WERI-Rb-1 (cell line): ENCODE measurements around the gene UBAC1.

ENCODE experiments used
- DNase-seq: peaks from one replicate; pipeline ENCODE4 v3.0.0-alpha.2; 2020
- H3K27ac ChIP-seq: fragments of 250-450 bp; sonication (Bioruptor Pico); 2 replicates; pipeline ENCODE4 v1.5.1; 2020; ENCODE audit warnings: mild to moderate bottlenecking, moderate library complexity
- H3K27me3 ChIP-seq: fragments of 250-450 bp; sonication (Bioruptor Pico); 2 replicates; pipeline ENCODE4 v1.5.1; 2021; ENCODE audit warnings: mild to moderate bottlenecking, low read depth, moderate library complexity; ENCODE audit not compliant: insufficient read depth, severe bottlenecking
- H3K36me3 ChIP-seq: fragments of 250-450 bp; sonication (Bioruptor Pico); 2 replicates; pipeline ENCODE4 v1.5.1; 2020; ENCODE audit warnings: mild to moderate bottlenecking, moderate library complexity
- H3K4me3 ChIP-seq: 2 replicates; pipeline ENCODE4 v1.5.1; 2011; ENCODE audit warnings: low read depth, mild to moderate bottlenecking, control low read depth, low read length
- H3K9me3 ChIP-seq: fragments of 250-450 bp; sonication (Bioruptor Pico); 2 replicates; pipeline ENCODE4 v1.5.1; 2021; ENCODE audit warnings: mild to moderate bottlenecking, moderate library complexity; ENCODE audit not compliant: severe bottlenecking
- TF ChIP-seq, protein P1 (sequence below): IDR thresholded peaks from 2 replicates; pipeline ENCODE4 v1.5.1; 2011; ENCODE audit warnings: low read depth, mild to moderate bottlenecking, control low read depth, inconsistent platforms, low read length

The UBAC1 gene

DNA sequence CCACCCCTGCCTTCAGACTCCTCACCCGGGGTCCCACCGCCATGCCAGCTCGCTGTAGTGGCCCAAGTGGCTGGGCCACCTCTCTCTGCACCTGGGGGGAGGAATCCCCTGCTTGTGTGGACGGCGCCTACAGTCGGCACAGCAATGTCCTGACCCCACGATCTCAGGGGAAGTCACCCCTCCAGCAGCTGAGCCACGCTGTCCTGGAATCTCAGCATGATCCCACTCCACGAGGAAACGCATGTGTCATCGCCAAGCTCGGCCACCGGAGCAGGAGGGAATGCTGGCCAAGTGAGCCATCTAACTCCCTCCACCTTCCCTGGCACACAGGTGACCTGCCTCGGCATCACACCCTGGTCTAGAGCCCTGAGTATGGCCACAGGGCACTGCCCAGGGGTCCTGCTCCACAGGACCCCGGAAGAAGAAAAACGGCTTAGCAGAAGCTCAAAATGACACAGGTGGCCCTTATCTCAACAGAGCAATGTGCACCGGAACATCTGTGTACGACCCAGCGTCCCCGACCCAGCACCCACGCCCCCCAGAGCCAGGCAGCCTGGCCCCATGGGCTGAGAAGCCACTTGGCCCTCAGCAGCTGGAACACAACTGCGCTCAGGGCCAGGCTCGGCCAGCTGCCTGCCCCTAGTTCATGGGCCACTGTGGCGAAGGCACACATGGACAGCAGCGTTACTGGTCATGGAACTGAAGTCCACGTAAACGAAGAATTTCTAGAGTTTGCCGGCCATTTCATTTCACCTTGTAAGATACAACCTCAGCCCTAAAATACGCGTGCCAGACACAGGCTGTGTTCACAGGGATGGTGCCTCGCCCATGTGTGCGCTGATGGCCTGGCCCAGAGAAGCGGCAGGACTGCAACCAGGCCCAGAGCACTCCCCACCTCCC is 30.5 kb downstream of the UBAC1 start:
- Histone ChIP-seq H3K27ac (no peak overlapping the region), H3K4me3 (no peak overlapping the region), H3K27me3 (no peaks in the 10 kb centered on the region), H3K9me3 (no peaks in the 10 kb centered on the region), H3K36me3 (peaks cover 23% of the 10 kb centered on the region)
- DNase-seq: no peak
- TF ChIP-seq, protein P1, sequence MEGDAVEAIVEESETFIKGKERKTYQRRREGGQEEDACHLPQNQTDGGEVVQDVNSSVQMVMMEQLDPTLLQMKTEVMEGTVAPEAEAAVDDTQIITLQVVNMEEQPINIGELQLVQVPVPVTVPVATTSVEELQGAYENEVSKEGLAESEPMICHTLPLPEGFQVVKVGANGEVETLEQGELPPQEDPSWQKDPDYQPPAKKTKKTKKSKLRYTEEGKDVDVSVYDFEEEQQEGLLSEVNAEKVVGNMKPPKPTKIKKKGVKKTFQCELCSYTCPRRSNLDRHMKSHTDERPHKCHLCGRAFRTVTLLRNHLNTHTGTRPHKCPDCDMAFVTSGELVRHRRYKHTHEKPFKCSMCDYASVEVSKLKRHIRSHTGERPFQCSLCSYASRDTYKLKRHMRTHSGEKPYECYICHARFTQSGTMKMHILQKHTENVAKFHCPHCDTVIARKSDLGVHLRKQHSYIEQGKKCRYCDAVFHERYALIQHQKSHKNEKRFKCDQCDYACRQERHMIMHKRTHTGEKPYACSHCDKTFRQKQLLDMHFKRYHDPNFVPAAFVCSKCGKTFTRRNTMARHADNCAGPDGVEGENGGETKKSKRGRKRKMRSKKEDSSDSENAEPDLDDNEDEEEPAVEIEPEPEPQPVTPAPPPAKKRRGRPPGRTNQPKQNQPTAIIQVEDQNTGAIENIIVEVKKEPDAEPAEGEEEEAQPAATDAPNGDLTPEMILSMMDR: no peak

- peaks cover 15% of the 10 kb centered on the region for H3K36me3 ChIP-seq
Measured at GRCh38 chr9:135929656-135930445, 31.3 kb downstream of the UBAC1 start.

DNA sequence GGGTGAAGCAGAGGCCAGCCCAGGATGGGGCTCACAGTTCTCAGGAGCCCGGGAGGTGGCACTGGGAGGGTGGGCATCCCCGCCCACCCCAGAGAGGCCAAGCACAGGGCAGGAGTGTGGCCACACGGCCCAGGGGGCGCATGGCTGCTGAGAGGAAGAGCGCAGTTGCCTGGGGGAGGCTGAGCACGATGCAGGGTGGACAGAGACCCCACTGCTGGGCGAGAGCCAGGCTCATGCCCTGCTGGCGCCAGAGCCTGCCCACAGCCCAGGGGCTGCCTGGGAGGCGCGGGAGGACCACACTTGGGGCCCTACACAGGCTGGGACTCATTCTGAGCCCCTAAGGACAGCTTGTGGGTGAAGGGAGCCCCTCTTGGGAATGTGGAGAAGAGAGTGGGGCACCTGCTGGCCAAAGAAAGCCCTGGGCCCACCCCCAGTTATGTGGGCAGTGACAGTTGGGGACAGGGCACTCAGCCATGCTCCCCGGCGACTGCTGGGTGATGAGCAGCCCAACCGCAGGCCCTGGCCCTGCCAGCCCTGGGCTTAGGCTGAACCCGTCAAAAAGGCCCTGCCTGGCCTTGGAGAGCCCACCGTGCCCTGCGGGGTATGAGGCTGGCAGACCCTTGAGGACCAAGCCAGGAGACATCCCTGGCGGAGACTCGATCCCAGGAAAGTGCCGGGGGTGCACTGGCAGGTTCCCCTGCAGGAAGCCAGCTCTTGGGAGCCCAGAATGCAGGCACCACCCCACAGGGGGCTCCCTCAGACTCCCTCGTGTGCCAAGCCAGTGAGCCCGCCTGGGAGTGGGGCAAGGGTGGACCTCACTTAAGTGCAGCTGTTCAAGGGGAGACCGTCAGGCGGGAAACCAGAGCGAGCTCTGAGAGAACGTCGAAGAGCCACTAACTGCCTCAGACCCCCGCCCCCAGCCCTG is 32.2 kb downstream of the UBAC1 start:
- H3K27ac ChIP-seq: no peak overlapping the region
- TF ChIP-seq, protein P1: no peak
- H3K36me3 ChIP-seq: peaks cover 15% of the 10 kb centered on the region
- no peak overlapping the region for H3K4me3 ChIP-seq
- DNase-seq: no peak
- no peaks in the 10 kb centered on the region for H3K27me3 ChIP-seq
- no peaks in the 10 kb centered on the region for H3K9me3 ChIP-seq

More at GRCh38 chr9:135929656-135930445, 31.3 kb downstream of the UBAC1 start:
- DNase-seq: no peak
- Histone ChIP-seq H3K27me3 (no peaks in the 10 kb centered on the region), H3K27ac (no peak overlapping the region), H3K4me3 (no peak overlapping the region), H3K9me3 (no peaks in the 10 kb centered on the region)
- TF ChIP-seq, protein P1: no peak

- peaks cover 16% of the 10 kb centered on the region for H3K36me3 ChIP-seq
- TF ChIP-seq, protein P1: no peak
- H3K9me3 ChIP-seq: no peaks in the 10 kb centered on the region
- H3K4me3 ChIP-seq: no peak overlapping the region
- H3K27ac ChIP-seq: no peak overlapping the region
- DNase-seq: no peak
- H3K27me3 ChIP-seq: no peaks in the 10 kb centered on the region
Measured at GRCh38 chr9:135928074-135928730, 33.0 kb downstream of the UBAC1 start.
